KOPT-K1 (cell line): ENCODE data around the gene MTMR12.
"Not testable (repeated sequence)": the region's sequence is repeated elsewhere in the genome, so short reads cannot be mapped to it uniquely, and the experiment has no call there.

Source experiments
- H3K27ac ChIP-seq: fragments of 200-600 bp; sonication (generic); 2 replicates; pipeline ENCODE4 v1.5.1; 2016; ENCODE audit warnings: antibody characterized with exemption, mild to moderate bottlenecking, low read depth, low read length; ENCODE audit not compliant: poor library complexity, severe bottlenecking
- H3K36me3 ChIP-seq: fragments of 200-600 bp; sonication (generic); 2 replicates; pipeline ENCODE4 v1.5.1; 2017; ENCODE audit warnings: antibody characterized with exemption, mild to moderate bottlenecking, low read length, moderate library complexity; ENCODE audit not compliant: insufficient read depth
- H3K9me3 ChIP-seq: fragments of 200-600 bp; sonication (generic); 2 replicates; pipeline ENCODE4 v1.5.1; 2017; ENCODE audit warnings: antibody characterized with exemption, low read length, mild to moderate bottlenecking; ENCODE audit not compliant: insufficient read depth, poor library complexity, severe bottlenecking

The MTMR12 gene

GRCh38 chr5:32295966-32296772 is 16.6 kb downstream of the MTMR12 start:
- H3K36me3 ChIP-seq, result peaks cover 28% of the 10 kb centered on the region
- not testable (repeated sequence) for H3K27ac ChIP-seq

GRCh38 chr5:32291591-32291990 is 21.1 kb downstream of the MTMR12 start:
- peaks cover 28% of the 10 kb centered on the region for H3K36me3 ChIP-seq
- H3K9me3 ChIP-seq, result no peaks in the 10 kb centered on the region
- H3K27ac ChIP-seq, result no peak overlapping the region

More at GRCh38 chr5:32295966-32296772, 16.6 kb downstream of the MTMR12 start:
- H3K9me3 ChIP-seq, result not testable (repeated sequence)

GRCh38 chr5:32290922-32291321 is 21.8 kb downstream of the MTMR12 start:
- peaks cover 21% of the 10 kb centered on the region for H3K36me3 ChIP-seq
- no peak overlapping the region for H3K27ac ChIP-seq

GRCh38 chr5:32290501-32290900 is 22.2 kb downstream of the MTMR12 start:
- peaks cover 17% of the 10 kb centered on the region for H3K36me3 ChIP-seq
- not testable (repeated sequence) for H3K27ac ChIP-seq, H3K9me3 ChIP-seq

More at GRCh38 chr5:32290922-32291321, 21.8 kb downstream of the MTMR12 start:
- H3K9me3 ChIP-seq, result no peaks in the 10 kb centered on the region

GRCh38 chr5:32289986-32290385 is 22.8 kb downstream of the MTMR12 start:
- H3K9me3 ChIP-seq, H3K27ac ChIP-seq: not testable (repeated sequence)
- peaks cover 12% of the 10 kb centered on the region for H3K36me3 ChIP-seq

- H3K27ac ChIP-seq, H3K36me3 ChIP-seq, H3K9me3 ChIP-seq: not testable (repeated sequence)
Observed at GRCh38 chr5:32288135-32288534, 24.6 kb downstream of the MTMR12 start.

GRCh38 chr5:32287525-32287924 is 25.2 kb downstream of the MTMR12 start:
- H3K27ac ChIP-seq, H3K36me3 ChIP-seq, H3K9me3 ChIP-seq: not testable (repeated sequence)

GRCh38 chr5:32285510-32286138 is 27.1 kb downstream of the MTMR12 start:
- no peaks in the 10 kb centered on the region for H3K36me3 ChIP-seq
- no peak overlapping the region for H3K27ac ChIP-seq
- no peaks in the 10 kb centered on the region for H3K9me3 ChIP-seq

- Histone ChIP-seq H3K27ac (no peak overlapping the region), H3K36me3 (no peaks in the 10 kb centered on the region), H3K9me3 (no peaks in the 10 kb centered on the region)
Observed at GRCh38 chr5:32283539-32284377, 29.0 kb downstream of the MTMR12 start.

- Histone ChIP-seq H3K36me3 (no peaks in the 10 kb centered on the region), H3K9me3 (no peaks in the 10 kb centered on the region), H3K27ac (no peak overlapping the region)
Observed at GRCh38 chr5:32283061-32283460, 29.7 kb downstream of the MTMR12 start.

- Histone ChIP-seq H3K9me3 (no peaks in the 10 kb centered on the region), H3K27ac (no peak overlapping the region), H3K36me3 (no peaks in the 10 kb centered on the region)
Observed at GRCh38 chr5:32282633-32283032, 30.1 kb downstream of the MTMR12 start.

GRCh38 chr5:32281378-32282133 is 31.2 kb downstream of the MTMR12 start:
- not testable (repeated sequence) for H3K27ac ChIP-seq

GRCh38 chr5:32280656-32281081 is 32.1 kb downstream of the MTMR12 start:
- peaks cover 5% of the 10 kb centered on the region; the same call in 1 of the 2 replicates for H3K36me3 ChIP-seq
- H3K9me3 ChIP-seq, result no peaks in the 10 kb centered on the region
- H3K27ac ChIP-seq, result no peak overlapping the region

More at GRCh38 chr5:32281378-32282133, 31.2 kb downstream of the MTMR12 start:
- H3K9me3 ChIP-seq, H3K36me3 ChIP-seq: not testable (repeated sequence)

- peaks cover 12% of the 10 kb centered on the region for H3K36me3 ChIP-seq
- no peak overlapping the region for H3K27ac ChIP-seq
- H3K9me3 ChIP-seq, result no peaks in the 10 kb centered on the region
Observed at GRCh38 chr5:32279786-32280185, 33.0 kb downstream of the MTMR12 start.
